H1 (cell line): ENCODE measurements around the gene GRIK4. TPM values are rescaled to one million over a fixed set of nuclear protein-coding genes. Genes with fewer than 3 reads are reported as not detected.

ENCODE experiments used
- KDM5A ChIP-seq: fragments of 200-600 bp; IDR thresholded peaks from 2 replicates; pipeline ENCODE4 v1.7.1; 2012; ENCODE audit warnings: mild to moderate bottlenecking, low read length, inconsistent platforms, mixed read lengths
- NANOG ChIP-seq: IDR thresholded peaks from 2 replicates; pipeline ENCODE4 v1.6.1; 2011; ENCODE audit warnings: low read length, low read depth, mild to moderate bottlenecking, inconsistent platforms; ENCODE audit not compliant: insufficient read depth, poor library complexity, severe bottlenecking
- polyA plus RNA-seq, 7 experiments: library from polyadenylated mRNA; depleted of rRNA in 3 of 7; stranded (reverse) in 5 of 7; unstranded in 2 of 7; fragments of >200 nt in 5 of 7; fragments of 200-250 nt in 2 of 7; gene quantifications; 1 replicate in 5 of 7; 2 replicates in 1 of 7; 4 replicates in 1 of 7; pipeline versions ENCODE4 v1.2.1 to v1.2.3, GENCODE V29; 2011 to 2013; ENCODE audit warnings: missing spikeins in 2 of 7, mixed read lengths in 2 of 7
- total RNA-seq: library from RNA; stranded (reverse); fragmentation: NEBNext Ultra II Directional; extraction: Animal tissue kit (Norgen Biotek cat#: 25700); gene quantifications from 2 replicates; pipeline ENCODE4 v1.2.1, GENCODE V29; 2021

GRIK4 gene
- total and polyA plus RNA-seq, 2 of the 8 experiments (the other 6 are each of a cell fraction or from before 2014, with no cell fraction given) = 1.2 to 2.9 TPM

DNA sequence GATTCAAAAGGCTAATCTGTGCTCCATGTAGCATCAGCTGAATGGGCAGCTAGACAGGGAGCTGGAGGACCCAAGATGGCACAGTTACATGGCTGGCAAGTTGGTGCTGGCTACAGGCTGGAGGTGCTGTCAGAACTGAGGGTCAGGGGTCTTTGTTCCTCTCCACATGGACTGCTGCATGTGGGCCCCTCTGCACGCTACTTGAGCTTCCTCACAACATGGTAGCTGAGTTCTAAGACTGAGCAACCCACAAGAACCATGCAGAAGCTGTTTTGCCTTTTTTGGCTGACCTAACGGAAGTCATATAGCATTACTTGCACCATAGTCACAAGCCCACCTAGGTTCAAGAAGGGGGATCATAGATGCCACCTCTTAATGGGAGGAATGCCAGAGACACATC is 196.1 kb downstream of the GRIK4 start (continued):
- TF ChIP-seq KDM5A (no peak), NANOG (no peak)
